ENCODE measurements around the gene DSCAML1.

DNA sequence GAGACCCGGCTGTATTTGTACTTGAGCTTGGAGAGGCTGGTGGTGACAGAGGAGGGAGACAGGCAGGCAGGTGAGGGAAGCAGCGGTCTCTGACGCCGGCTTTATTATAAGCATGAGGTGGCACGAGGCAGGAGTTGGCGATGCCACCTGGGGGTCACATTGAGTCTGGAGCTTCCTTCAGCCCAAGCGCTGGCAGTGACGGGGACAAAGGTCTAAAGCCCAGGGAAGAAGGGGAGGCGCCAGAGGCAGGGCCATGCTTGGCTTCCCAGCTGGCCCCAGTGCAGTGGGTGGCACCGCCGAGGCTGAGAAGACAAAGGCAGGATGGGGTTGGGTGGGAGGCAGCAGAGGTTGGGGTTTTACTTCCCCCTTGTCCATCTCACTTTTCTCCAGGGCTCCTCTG, 23.1 kb upstream of the DSCAML1 start:
- TF ChIP-seq POLR2AphosphoS5 (IDR thresholded peaks at IDR 0.05) (no peak), CTCF (IDR thresholded peaks at IDR 0.05) (no peak), POLR2A (IDR thresholded peaks at IDR 0.05) (no peak)

Data from upper lobe of left lung (tissue), 4 donors.